ENCODE results near the gene EIF5. TPM values are rescaled to one million over a fixed set of nuclear protein-coding genes. Genes with fewer than 3 reads are reported as not detected.

Gene EIF5
- total RNA-seq, 1 donor from 2014 or later: 483 TPM

DNA sequence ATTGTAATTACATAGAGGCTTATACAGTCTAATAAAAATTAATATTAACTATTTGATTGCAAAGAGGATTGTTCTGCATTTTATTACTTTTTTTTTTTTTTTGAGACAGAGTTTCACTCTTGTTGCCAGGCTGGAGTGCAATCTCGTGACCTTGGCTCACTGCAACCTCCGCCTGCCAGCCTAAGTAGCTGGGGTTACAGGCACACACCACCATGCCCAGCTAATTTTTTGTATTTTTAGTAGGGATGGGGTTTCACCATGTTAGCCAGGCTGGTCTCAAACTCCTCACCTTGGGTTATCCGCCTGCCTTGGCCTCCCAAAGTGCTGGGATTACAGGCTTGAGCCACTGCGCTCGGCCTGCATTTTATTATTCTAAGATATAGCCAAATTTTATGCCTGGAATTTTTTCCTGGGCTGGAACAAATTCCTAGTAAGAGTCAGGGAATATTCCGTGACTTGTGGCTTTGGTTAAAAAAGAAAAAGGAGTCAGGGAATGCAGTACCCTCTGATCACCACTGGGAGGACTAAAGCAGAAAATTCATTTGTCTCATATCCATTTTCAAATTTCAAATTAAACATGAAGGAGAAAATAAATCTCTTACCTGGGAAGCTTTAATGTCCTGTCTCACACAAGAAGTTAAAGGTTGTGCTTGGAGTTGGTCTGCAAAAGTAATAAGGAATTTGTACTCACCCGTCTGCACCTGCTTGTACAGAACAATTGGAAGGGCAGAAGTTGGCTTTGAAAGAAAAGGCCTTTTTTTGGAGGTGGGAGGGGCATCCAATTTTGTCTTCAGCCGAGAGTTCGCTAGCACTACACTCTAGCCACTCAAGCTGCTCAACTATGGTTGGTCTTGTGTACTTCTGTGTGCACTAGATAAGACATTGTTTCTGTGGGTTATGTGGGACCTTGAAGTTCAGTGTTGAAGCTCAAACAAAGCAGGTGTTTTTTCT lies 59.9 kb downstream of the EIF5 start:
- Mint-ChIP-seq H3K4me1 (peaks cover 44% of the 10 kb centered on the region), H3K27ac (ENCODE audit: unreplicated experiment) (no peak overlapping the region), H3K4me3 (no peak overlapping the region), H3K9me3 (no peaks in the 10 kb centered on the region), H3K27me3 (ENCODE audit: low read depth) (no peaks in the 10 kb centered on the region), H3K36me3 (ENCODE audit: low read depth) (no peaks in the 10 kb centered on the region)
- TF ChIP-seq, protein P1, sequence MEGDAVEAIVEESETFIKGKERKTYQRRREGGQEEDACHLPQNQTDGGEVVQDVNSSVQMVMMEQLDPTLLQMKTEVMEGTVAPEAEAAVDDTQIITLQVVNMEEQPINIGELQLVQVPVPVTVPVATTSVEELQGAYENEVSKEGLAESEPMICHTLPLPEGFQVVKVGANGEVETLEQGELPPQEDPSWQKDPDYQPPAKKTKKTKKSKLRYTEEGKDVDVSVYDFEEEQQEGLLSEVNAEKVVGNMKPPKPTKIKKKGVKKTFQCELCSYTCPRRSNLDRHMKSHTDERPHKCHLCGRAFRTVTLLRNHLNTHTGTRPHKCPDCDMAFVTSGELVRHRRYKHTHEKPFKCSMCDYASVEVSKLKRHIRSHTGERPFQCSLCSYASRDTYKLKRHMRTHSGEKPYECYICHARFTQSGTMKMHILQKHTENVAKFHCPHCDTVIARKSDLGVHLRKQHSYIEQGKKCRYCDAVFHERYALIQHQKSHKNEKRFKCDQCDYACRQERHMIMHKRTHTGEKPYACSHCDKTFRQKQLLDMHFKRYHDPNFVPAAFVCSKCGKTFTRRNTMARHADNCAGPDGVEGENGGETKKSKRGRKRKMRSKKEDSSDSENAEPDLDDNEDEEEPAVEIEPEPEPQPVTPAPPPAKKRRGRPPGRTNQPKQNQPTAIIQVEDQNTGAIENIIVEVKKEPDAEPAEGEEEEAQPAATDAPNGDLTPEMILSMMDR (conservative IDR thresholded peaks at IDR 0.05): peak; percentile 79
- no peak for DNase-seq (ENCODE audit: low read depth, low spot score)

Other genes starting within 250 kb of the EIF5 start
- not detected in 2 replicates for gene EXOC3L4, start 239.5 kb upstream of the EIF5 start, total RNA-seq
- 11.6 and 12.8 TPM in 2 replicates for gene TNFAIP2, start 210.8 kb upstream of the EIF5 start, total RNA-seq
- 98.8 and 109 TPM in 2 replicates for gene MARK3, start 51.2 kb downstream of the EIF5 start, total RNA-seq
- gene CKB, start 188.6 kb downstream of the EIF5 start, total RNA-seq: 961 and 996 TPM in 2 replicates
- 10.9 and 12.5 TPM in 2 replicates for gene TRMT61A, start 195.0 kb downstream of the EIF5 start, total RNA-seq
- gene BAG5, start 228.4 kb downstream of the EIF5 start, total RNA-seq: 32.1 and 33.5 TPM in 2 replicates
- 33.7 and 37.2 TPM in 2 replicates for gene COA8, start 228.7 kb downstream of the EIF5 start, total RNA-seq

Measured in neural crest cell (in vitro differentiated cells).